ENCODE results near the gene CD28.

GRCh38 chr2:203671876-203672275 is 34.6 kb upstream of the CD28 start:
- TF ChIP-seq, protein P1, sequence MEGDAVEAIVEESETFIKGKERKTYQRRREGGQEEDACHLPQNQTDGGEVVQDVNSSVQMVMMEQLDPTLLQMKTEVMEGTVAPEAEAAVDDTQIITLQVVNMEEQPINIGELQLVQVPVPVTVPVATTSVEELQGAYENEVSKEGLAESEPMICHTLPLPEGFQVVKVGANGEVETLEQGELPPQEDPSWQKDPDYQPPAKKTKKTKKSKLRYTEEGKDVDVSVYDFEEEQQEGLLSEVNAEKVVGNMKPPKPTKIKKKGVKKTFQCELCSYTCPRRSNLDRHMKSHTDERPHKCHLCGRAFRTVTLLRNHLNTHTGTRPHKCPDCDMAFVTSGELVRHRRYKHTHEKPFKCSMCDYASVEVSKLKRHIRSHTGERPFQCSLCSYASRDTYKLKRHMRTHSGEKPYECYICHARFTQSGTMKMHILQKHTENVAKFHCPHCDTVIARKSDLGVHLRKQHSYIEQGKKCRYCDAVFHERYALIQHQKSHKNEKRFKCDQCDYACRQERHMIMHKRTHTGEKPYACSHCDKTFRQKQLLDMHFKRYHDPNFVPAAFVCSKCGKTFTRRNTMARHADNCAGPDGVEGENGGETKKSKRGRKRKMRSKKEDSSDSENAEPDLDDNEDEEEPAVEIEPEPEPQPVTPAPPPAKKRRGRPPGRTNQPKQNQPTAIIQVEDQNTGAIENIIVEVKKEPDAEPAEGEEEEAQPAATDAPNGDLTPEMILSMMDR (IDR thresholded peaks at IDR 0.05) = no peak
- no peak for TF ChIP-seq POLR2A (IDR thresholded peaks at IDR 0.05)
